ENCODE measurements around the gene SP7.

SP7 gene

GRCh38 chr12:53320352-53321195, 15.6 kb downstream of the SP7 start:
- TF ChIP-seq CTCF (IDR thresholded peaks at IDR 0.05), result no peak

- no peak for TF ChIP-seq CTCF (IDR thresholded peaks at IDR 0.05)
Measured at GRCh38 chr12:53313996-53314395, 22.2 kb downstream of the SP7 start.

- TF ChIP-seq CTCF (IDR thresholded peaks at IDR 0.05), result no peak
Measured at GRCh38 chr12:53308276-53308675, 27.9 kb downstream of the SP7 start.

GRCh38 chr12:53306826-53307225, 29.3 kb downstream of the SP7 start:
- no peak for TF ChIP-seq CTCF (IDR thresholded peaks at IDR 0.05)

- no peak for TF ChIP-seq CTCF (IDR thresholded peaks at IDR 0.05)
Measured at GRCh38 chr12:53302903-53303302, 33.3 kb downstream of the SP7 start.

GRCh38 chr12:53300187-53300586, 36.0 kb downstream of the SP7 start:
- no peak for TF ChIP-seq CTCF (IDR thresholded peaks at IDR 0.05)

- no peak for TF ChIP-seq CTCF (IDR thresholded peaks at IDR 0.05)
Measured at GRCh38 chr12:53299454-53300180, 36.5 kb downstream of the SP7 start, which contains the start of gene MYG1. Gene MYG1, plus strand, starts transcription at chr12:53299695. Its CDS starts 43 bp downstream, at chr12:53299738.
